Measurements from ENCODE around the gene SLC26A3. TPM values are rescaled to one million over a fixed set of nuclear protein-coding genes. Genes with fewer than 3 reads are reported as not detected.
"Not testable (repeated sequence)": the region's sequence is repeated elsewhere in the genome, so short reads cannot be mapped to it uniquely, and the experiment has no call there.

SLC26A3 gene
- total RNA-seq: 1 to 10 TPM in 1 of 4 donors, under 1 TPM in 3; 0.29 to 1.0 (median 0.66) TPM

- DNase-seq: no peak
- Histone ChIP-seq H3K4me3 (no peak within 1 kb of the TSS), H3K27ac (no peak within 1 kb of the TSS), H3K36me3 (no peaks in the 10 kb centered on the region), H3K27me3 (no peaks in the 10 kb centered on the region), H3K4me1 (no peaks in the 10 kb centered on the region), H3K9me3 (no peaks in the 10 kb centered on the region)
- intact Hi-C loops (cut with DNase I; ENCODE audit: low total_unique reads): no loop called here
- TF ChIP-seq POLR2A (IDR thresholded peaks at IDR 0.05): no peak
Observed at GRCh38 chr7:107803009-107803610, at the start of gene SLC26A3. Gene SLC26A3, minus strand, starts transcription at chr7:107803223. Its CDS starts 8,714 bp downstream, at chr7:107794509.

- no peak for DNase-seq
Observed at GRCh38 chr7:107850643-107851042, 47.6 kb upstream of the SLC26A3 start.

GRCh38 chr7:107850216-107850615, 47.2 kb upstream of the SLC26A3 start:
- Histone ChIP-seq H3K4me1 (no peaks in the 10 kb centered on the region), H3K4me3 (no peak overlapping the region), H3K9me3 (no peaks in the 10 kb centered on the region), H3K27ac (no peak overlapping the region), H3K27me3 (no peaks in the 10 kb centered on the region), H3K36me3 (no peaks in the 10 kb centered on the region)
- TF ChIP-seq CTCF (IDR thresholded peaks at IDR 0.05) (no peak), POLR2A (IDR thresholded peaks at IDR 0.05) (no peak)
- intact Hi-C loops (cut with DNase I; ENCODE audit: low total_unique reads): no loop called here
- no peak for DNase-seq

More at GRCh38 chr7:107850643-107851042, 47.6 kb upstream of the SLC26A3 start:
- intact Hi-C loops (cut with DNase I; ENCODE audit: low total_unique reads): no loop called here
- no peaks in the 10 kb centered on the region for H3K4me1 ChIP-seq
- TF ChIP-seq CTCF (IDR thresholded peaks at IDR 0.05): no peak
- no peak for TF ChIP-seq POLR2A (IDR thresholded peaks at IDR 0.05)
- no peak overlapping the region for H3K27ac ChIP-seq
- no peaks in the 10 kb centered on the region for H3K36me3 ChIP-seq
- H3K27me3 ChIP-seq: no peaks in the 10 kb centered on the region
- no peaks in the 10 kb centered on the region for H3K9me3 ChIP-seq
- H3K4me3 ChIP-seq: no peak overlapping the region

- H3K27me3 ChIP-seq; H3K4me1 ChIP-seq; DNase-seq; H3K36me3 ChIP-seq; H3K9me3 ChIP-seq; H3K27ac ChIP-seq; intact Hi-C loops (cut with DNase I; ENCODE audit: low total_unique reads); H3K4me3 ChIP-seq: not testable (repeated sequence)
Observed at GRCh38 chr7:107848211-107848610, 45.2 kb upstream of the SLC26A3 start.

- H3K4me1 ChIP-seq; H3K27ac ChIP-seq; H3K9me3 ChIP-seq; H3K27me3 ChIP-seq; H3K4me3 ChIP-seq; DNase-seq; H3K36me3 ChIP-seq; intact Hi-C loops (cut with DNase I; ENCODE audit: low total_unique reads): not testable (repeated sequence)
Observed at GRCh38 chr7:107847836-107848175, 44.8 kb upstream of the SLC26A3 start.

GRCh38 chr7:107847168-107847835, 44.3 kb upstream of the SLC26A3 start:
- no peaks in the 10 kb centered on the region for H3K4me1 ChIP-seq
- no peaks in the 10 kb centered on the region for H3K27me3 ChIP-seq
- no peaks in the 10 kb centered on the region for H3K9me3 ChIP-seq
- no peak for DNase-seq
- TF ChIP-seq POLR2A (IDR thresholded peaks at IDR 0.05) (no peak), CTCF (IDR thresholded peaks at IDR 0.05) (no peak)
- no peak overlapping the region for H3K4me3 ChIP-seq
- no peak overlapping the region for H3K27ac ChIP-seq
- H3K36me3 ChIP-seq: no peaks in the 10 kb centered on the region
- intact Hi-C loops (cut with DNase I; ENCODE audit: low total_unique reads): no loop called here

All from uterus (tissue), 4 donors.